LNCaP clone FGC (cell line): Measurements from ENCODE around the gene COX10.

ENCODE experiments used
- DNase-seq: peaks from one replicate; pipeline ENCODE4 v3.0.0-alpha.2; 2011; ENCODE audit warnings: low read depth
- H3K4me3 ChIP-seq: 2 replicates; pipeline ENCODE4 v1.5.1; 2011; ENCODE audit warnings: mild to moderate bottlenecking, low read depth, low read length, control low read depth
- TF ChIP-seq, protein P1 (sequence below): IDR thresholded peaks from 2 replicates; pipeline ENCODE4 v1.5.1; 2012; ENCODE audit warnings: mild to moderate bottlenecking; ENCODE audit not compliant: control insufficient read depth, insufficient read depth; ENCODE audit errors: extremely low read depth

Gene COX10

DNA sequence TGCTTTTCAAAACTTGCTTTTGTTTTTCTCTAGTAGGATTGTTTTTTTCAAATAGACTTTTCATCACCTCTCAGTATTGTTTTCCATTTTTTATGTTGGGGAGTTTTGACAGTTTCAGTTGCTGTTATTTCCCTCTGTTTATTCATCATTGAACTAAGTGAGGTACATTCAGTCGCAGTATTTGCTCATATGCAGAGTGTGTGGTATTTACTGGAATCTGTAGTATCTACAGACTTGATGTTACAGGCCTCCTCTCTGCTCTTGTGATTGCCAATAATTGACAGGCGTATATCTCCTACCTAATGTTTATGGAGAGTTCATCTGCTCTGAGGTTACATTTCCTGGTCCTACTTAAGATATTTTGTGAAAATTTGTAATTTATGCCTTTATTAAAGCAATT lies 49.6 kb downstream of the COX10 start:
- TF ChIP-seq, protein P1, sequence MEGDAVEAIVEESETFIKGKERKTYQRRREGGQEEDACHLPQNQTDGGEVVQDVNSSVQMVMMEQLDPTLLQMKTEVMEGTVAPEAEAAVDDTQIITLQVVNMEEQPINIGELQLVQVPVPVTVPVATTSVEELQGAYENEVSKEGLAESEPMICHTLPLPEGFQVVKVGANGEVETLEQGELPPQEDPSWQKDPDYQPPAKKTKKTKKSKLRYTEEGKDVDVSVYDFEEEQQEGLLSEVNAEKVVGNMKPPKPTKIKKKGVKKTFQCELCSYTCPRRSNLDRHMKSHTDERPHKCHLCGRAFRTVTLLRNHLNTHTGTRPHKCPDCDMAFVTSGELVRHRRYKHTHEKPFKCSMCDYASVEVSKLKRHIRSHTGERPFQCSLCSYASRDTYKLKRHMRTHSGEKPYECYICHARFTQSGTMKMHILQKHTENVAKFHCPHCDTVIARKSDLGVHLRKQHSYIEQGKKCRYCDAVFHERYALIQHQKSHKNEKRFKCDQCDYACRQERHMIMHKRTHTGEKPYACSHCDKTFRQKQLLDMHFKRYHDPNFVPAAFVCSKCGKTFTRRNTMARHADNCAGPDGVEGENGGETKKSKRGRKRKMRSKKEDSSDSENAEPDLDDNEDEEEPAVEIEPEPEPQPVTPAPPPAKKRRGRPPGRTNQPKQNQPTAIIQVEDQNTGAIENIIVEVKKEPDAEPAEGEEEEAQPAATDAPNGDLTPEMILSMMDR: no peak
- no peak for DNase-seq
- no peak overlapping the region for H3K4me3 ChIP-seq

DNA sequence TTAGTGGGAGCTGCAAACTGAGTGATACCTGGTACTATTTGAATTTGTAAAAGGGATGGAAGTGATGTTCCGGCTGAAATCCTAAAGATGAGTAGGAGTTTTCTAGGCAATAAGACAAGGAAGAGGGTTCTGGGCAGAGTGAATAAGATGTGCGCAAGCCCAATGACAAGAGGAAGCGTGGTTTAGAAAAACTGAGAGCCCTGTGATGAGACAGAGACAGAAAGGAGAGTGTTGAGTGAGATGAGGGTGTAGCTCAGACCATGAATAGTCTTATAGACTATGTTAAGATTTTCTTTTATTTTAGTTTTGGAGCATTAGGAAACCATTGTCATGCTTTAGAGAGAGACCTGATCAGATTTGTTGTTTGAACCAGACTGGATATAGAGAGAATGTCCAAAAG lies 50.2 kb downstream of the COX10 start:
- H3K4me3 ChIP-seq: no peak overlapping the region
- TF ChIP-seq, protein P1: no peak
- DNase-seq: no peak

DNA sequence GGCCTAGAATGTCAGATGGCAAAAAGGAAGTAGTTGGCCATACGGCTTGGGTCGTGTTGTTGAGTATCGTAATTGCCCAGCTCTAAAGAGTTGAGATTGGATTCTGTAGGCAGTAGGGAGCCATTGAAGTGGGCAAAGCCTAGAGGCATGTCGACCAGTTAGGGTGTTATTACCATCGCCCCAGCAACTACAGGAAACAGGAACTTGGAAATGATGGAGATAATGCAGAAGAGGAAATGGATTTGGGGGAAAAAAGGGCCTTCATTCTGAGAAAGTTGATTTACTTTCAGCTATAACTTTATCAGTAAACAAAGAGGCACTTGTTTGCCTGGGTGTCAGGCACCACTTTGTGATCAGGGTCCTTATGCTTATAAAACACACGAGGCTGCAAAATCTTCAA lies 52.6 kb downstream of the COX10 start:
- TF ChIP-seq, protein P1: no peak
- no peak for DNase-seq
- H3K4me3 ChIP-seq: no peak overlapping the region

DNA sequence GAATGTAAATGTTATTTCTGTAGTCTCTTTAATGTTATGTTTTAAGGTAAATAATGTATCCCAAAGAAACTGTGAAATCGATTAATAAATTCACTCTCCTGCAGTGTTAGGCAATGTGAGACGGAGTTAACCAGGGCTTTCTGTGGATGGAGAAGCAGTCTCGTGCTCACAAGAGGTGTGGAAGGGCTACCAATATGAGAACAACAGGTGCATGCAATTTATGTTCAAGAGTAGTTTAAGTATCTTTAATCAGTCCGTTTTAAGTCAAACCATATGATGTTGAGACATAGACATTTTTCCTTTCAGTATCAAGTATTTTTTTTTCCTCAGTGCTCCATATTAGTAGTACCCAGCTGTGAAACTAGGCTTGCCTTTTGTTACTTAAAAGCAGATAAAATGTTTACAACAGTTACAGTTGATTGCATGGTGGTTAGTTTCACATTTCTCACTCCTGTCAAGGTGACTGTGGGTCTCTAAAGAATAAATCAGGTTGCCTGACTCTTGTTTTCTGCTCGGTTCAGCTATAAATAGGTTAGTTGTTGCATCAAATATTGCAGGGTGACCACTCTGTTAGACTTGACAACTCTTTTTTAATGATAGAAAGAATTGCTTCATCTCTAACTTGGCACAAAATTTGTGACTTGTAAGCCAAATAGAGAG lies 54.4 kb downstream of the COX10 start:
- TF ChIP-seq, protein P1: no peak
- H3K4me3 ChIP-seq: no peak overlapping the region
- DNase-seq: no peak

DNA sequence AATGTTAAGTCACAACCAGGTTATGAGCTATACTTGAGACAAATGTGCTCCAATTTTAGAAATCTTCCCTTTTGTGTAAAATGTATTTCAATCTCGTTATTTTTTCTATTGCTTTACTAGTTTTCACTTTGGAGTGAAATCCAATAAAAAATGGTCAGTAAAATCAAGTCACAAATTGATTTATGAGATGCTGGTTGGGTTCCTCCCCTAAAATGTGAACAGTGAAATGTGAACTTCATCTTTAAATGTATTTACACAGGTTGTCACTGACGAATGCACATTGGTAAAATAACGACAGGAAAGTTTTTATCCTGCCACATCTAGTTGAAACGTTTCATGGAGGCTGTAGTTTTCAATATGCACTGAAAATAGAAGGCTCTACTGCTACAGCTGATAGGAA lies 55.5 kb downstream of the COX10 start:
- no peak overlapping the region for H3K4me3 ChIP-seq
- TF ChIP-seq, protein P1: no peak

DNA sequence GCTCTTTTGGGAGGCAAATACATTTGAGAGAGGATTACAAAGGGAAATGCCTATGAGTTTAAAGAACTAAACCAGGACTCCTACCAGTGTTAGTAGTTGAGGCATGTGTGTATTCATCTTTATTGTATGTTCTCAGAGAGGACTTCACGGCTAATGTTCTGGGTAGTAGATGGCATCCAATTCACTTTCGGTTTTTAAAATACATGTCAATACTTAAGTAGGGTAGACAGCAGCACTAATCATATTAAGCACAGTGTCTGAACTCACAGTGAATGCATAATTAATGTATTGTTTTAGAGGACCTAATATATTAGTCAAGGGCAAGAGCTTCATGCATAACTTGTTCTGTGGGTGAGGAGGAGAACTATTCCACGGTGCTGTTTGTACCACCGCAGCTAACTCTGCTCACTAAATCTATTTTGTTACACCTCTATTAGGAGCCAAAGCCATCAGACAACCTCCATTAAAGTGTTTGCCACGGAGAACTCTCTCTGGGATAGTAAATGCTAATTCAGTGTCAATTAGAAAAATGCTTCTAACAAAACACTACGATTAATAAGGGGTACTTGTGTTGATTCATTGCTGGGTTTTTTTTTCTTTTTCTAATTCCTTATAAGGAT lies 56.3 kb downstream of the COX10 start:
- no peak for DNase-seq
- TF ChIP-seq, protein P1: no peak
- H3K4me3 ChIP-seq: no peak overlapping the region

More for the DNA sequence above, 55.5 kb downstream of the COX10 start:
- DNase-seq: no peak

DNA sequence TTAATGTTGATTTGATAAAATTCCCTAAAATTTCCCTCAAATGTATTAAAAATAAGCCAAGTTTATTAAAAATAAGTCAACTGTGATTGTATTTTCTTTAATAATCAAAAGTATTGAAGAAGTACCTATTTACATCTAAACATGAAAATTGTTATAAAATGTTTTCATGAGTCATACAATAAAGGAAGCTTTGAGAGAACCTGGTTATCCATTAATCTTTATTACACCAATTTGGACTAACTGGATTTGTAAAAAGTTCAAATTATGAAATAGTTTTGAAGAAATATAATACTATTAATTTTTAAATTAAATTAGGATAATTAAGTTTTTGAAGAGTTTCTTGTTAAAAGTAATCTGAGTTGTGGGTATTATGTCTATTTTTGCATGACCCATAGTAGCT lies 63.8 kb downstream of the COX10 start:
- no peak overlapping the region for H3K4me3 ChIP-seq
- TF ChIP-seq, protein P1: no peak

More for the DNA sequence above, 63.8 kb downstream of the COX10 start:
- DNase-seq: no peak
